Immature natural killer cell (primary cell): Measurements from ENCODE around the gene TIMM10. TPM values are rescaled to one million over a fixed set of nuclear protein-coding genes. Genes with fewer than 3 reads are reported as not detected.

Experiments
- DNase-seq, 3 donors: peaks; one replicate each; pipeline ENCODE4 v3.0.0; 2022; ENCODE audit warnings: mixed read lengths in 1 of 3
- H3K27ac Mint-ChIP-seq, 6 donors: one replicate each; pipeline ENCODE4 v1.8.0; 2020; ENCODE audit warnings: mixed read lengths in 6 of 6, mild to moderate bottlenecking in 5 of 6, inconsistent platforms in 4 of 6, moderate library complexity in 3 of 6
- H3K27me3 Mint-ChIP-seq, 3 donors: one replicate each; pipeline ENCODE4 v1.8.0; 2020 to 2021; ENCODE audit warnings: low read depth in 3 of 3, mild to moderate bottlenecking in 3 of 3, mixed read lengths in 3 of 3, moderate library complexity in 3 of 3, inconsistent platforms in 1 of 3
- H3K36me3 Mint-ChIP-seq, 3 donors: one replicate each; pipeline ENCODE4 v1.8.0; 2020; ENCODE audit warnings: mixed read lengths in 3 of 3, inconsistent platforms in 2 of 3, mild to moderate bottlenecking in 2 of 3
- H3K4me1 Mint-ChIP-seq, 2 donors: one replicate each; pipeline ENCODE4 v1.8.0; 2020; ENCODE audit warnings: inconsistent platforms in 2 of 2, mild to moderate bottlenecking in 2 of 2, mixed read lengths in 2 of 2, moderate library complexity in 1 of 2
- H3K4me3 Mint-ChIP-seq, 5 donors: one replicate each; pipeline ENCODE4 v1.8.0; 2020; ENCODE audit warnings: mild to moderate bottlenecking in 5 of 5, mixed read lengths in 5 of 5, inconsistent platforms in 3 of 5, moderate library complexity in 3 of 5
- H3K9me3 Mint-ChIP-seq, 6 donors: one replicate each; pipeline ENCODE4 v1.8.0; 2020; ENCODE audit warnings: mild to moderate bottlenecking in 6 of 6, mixed read lengths in 6 of 6, inconsistent platforms in 4 of 6, moderate library complexity in 3 of 6
- polyA plus RNA-seq, 3 donors: library from polyadenylated mRNA; unstranded; fragments of 300-500 nt; fragmentation: Illumina TruSeq; gene quantifications; one replicate each; pipeline ENCODE4 v1.2.3, GENCODE V29; 2021

Gene TIMM10
- polyA plus RNA-seq, 3 donors from 2014 or later, result 52.9 to 101 (median 55.7) TPM

- Mint-ChIP-seq H3K9me3 (no peaks in the 10 kb centered on the region), H3K36me3 (peaks cover 10 to 20% (median 12%) of the 10 kb centered on the region in 3 donors), H3K27me3 (peaks cover 0 to 8% (median 3%) of the 10 kb centered on the region in 3 donors), H3K27ac (no peak overlapping the region), H3K4me3 (no peak overlapping the region), H3K4me1 (peaks cover 0 to 5% of the 10 kb centered on the region in 2 donors)
- DNase-seq, result no peak
These were observed 49.2 kb downstream of the TIMM10 start for GRCh38 chr11:57481315-57481714.

- H3K9me3 Mint-ChIP-seq, result no peaks in the 10 kb centered on the region
- peaks cover 7 to 12% of the 10 kb centered on the region in 2 donors for H3K4me1 Mint-ChIP-seq
- peak; percentile 35 to 44 (median 36) for DNase-seq
- no peak overlapping the region for H3K4me3 Mint-ChIP-seq
- peaks cover 0 to 8% (median 3%) of the 10 kb centered on the region in 3 donors for H3K27me3 Mint-ChIP-seq
- H3K36me3 Mint-ChIP-seq, result peaks cover 6 to 16% (median 9%) of the 10 kb centered on the region in 3 donors
- H3K27ac Mint-ChIP-seq, result peak overlapping the region in 2 of 6 donors; percentile 4 to 45
These were observed 50.0 kb downstream of the TIMM10 start for GRCh38 chr11:57480409-57481137.

DNA sequence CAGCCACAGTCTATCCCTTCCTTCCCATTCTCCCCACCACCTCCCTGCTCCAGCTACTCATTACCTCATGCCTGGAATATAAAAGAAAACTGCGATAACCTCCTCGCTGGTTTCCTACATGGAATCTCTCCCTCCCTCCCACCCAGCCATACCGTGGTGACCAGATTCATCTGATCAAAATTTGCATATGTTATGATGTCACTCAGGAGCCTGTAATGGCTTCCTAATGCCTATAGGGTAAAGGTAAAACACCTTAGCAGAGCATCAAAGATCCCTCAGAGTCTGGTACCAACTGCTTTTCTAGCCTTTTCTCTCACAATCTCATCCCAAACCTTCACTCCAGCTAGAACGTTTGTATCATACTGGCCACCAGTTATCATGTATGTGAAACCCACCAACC lies 50.6 kb downstream of the TIMM10 start:
- Mint-ChIP-seq H3K36me3 (peaks cover 3 to 10% (median 6%) of the 10 kb centered on the region in 3 donors), H3K4me3 (no peak overlapping the region), H3K27me3 (peaks cover 0 to 8% (median 3%) of the 10 kb centered on the region in 3 donors), H3K27ac (peak overlapping the region in 2 of 6 donors; percentile 4 to 45), H3K9me3 (no peaks in the 10 kb centered on the region), H3K4me1 (peaks cover 13 to 17% of the 10 kb centered on the region in 2 donors)
- DNase-seq, result no peak

DNA sequence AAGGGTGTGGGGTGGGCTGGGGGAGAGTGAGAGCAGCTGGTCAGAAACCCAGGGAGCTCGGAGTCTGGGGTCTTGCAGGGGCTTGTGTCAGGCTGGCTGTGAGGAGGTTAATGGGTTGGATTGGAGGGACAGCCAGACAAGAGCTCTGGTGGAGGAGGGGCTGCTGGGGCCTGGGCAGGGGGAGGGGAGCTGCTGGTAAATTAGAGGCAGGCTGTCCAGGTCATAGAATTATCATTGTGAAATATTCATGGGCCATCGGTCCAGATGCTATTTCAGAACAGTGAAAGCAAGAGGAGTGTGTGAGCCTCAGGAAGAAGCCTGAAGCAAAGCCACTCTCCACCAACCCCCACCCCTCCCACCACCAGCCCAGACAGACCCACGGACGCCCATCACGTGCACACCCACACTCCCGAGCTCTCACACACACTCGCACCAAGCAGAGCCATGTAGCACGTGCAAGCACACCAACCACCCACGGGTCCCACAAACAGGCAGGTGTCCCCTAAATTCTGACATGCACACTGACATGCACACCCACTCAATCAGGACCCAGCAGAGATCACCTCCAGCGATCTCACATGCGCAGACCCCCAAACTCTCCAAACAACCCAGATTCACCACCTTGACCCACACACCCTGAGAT lies 51.4 kb downstream of the TIMM10 start:
- DNase-seq, result no peak
- Mint-ChIP-seq H3K4me1 (peaks cover 21 to 25% of the 10 kb centered on the region in 2 donors), H3K4me3 (no peak overlapping the region), H3K9me3 (no peaks in the 10 kb centered on the region), H3K36me3 (peaks cover 0 to 2% (median 0%) of the 10 kb centered on the region in 3 donors), H3K27ac (no peak overlapping the region), H3K27me3 (peaks cover 0 to 8% (median 3%) of the 10 kb centered on the region in 3 donors)

Other genes with a start within 250 kb of the TIMM10 start
- 1 to 10 TPM; 1.0 to 1.7 (median 1.6) TPM for gene TNKS1BP1, start 205.8 kb downstream of the TIMM10 start, polyA plus RNA-seq
- 10 to 100 TPM; 24.6 to 41.6 (median 25.6) TPM for gene SSRP1, start 194.9 kb downstream of the TIMM10 start, polyA plus RNA-seq
- gene P2RX3, start 192.4 kb downstream of the TIMM10 start, polyA plus RNA-seq, result not detected
- gene PRG3, start 149.6 kb downstream of the TIMM10 start, polyA plus RNA-seq, result not detected
- under 1 TPM in 1 of 3 donors, not detected in 2; 0.19 TPM for gene PRG2, start 140.1 kb downstream of the TIMM10 start, polyA plus RNA-seq
- gene SLC43A3, start 103.6 kb downstream of the TIMM10 start, polyA plus RNA-seq, result 10 to 100 TPM; 11.4 to 17.1 (median 12.4) TPM
- gene RTN4RL2, start 70.2 kb downstream of the TIMM10 start, polyA plus RNA-seq, result under 1 TPM; 0.38 to 0.71 (median 0.68) TPM
- gene SLC43A1, start 15.1 kb downstream of the TIMM10 start, polyA plus RNA-seq, result 10 to 100 TPM; 15.8 to 20.3 (median 17.5) TPM
- under 1 TPM in 2 of 3 donors, not detected in 1; 0.12 to 0.47 TPM for gene SMTNL1, start 6.8 kb upstream of the TIMM10 start, polyA plus RNA-seq
- gene UBE2L6, start 36.9 kb upstream of the TIMM10 start, polyA plus RNA-seq, result 100 to 1,000 TPM; 310 to 706 (median 354) TPM
- gene SERPING1, start 66.9 kb upstream of the TIMM10 start, polyA plus RNA-seq, result under 1 TPM in 1 of 3 donors, not detected in 2; 0.71 TPM
- under 1 TPM in 1 of 3 donors, not detected in 2; 0.09 TPM for gene YPEL4, start 119.2 kb upstream of the TIMM10 start, polyA plus RNA-seq
- gene CLP1, start 127.0 kb upstream of the TIMM10 start, polyA plus RNA-seq, result 10 to 100 TPM; 18.4 to 36.7 (median 20.9) TPM
- 10 to 100 TPM; 19.0 to 46.8 (median 24.3) TPM for gene ZDHHC5, start 137.4 kb upstream of the TIMM10 start, polyA plus RNA-seq
- gene MED19, start 181.5 kb upstream of the TIMM10 start, polyA plus RNA-seq, result 10 to 100 TPM; 12.6 to 19.7 (median 19.6) TPM
- 100 to 1,000 TPM in 1 of 3 donors, 10 to 100 TPM in 2; 59.3 to 139 (median 72.1) TPM for gene TMX2, start 181.8 kb upstream of the TIMM10 start, polyA plus RNA-seq
- 100 to 1,000 TPM; 157 to 276 (median 190) TPM for gene SELENOH, start 210.7 kb upstream of the TIMM10 start, polyA plus RNA-seq
- gene BTBD18, start 221.1 kb upstream of the TIMM10 start, polyA plus RNA-seq, result under 1 TPM; 0.12 to 0.86 (median 0.25) TPM
- 1 to 10 TPM; 1.1 to 2.5 (median 1.9) TPM for gene CTNND1, start 231.0 kb upstream of the TIMM10 start, polyA plus RNA-seq